GM13976 (cell line): ENCODE measurements around the gene CRIM1.
A peak's percentile ranks its signal among the peaks of the same experiment; 100 is the strongest.

Experiments used
- DNase-seq: peaks from one replicate; pipeline ENCODE4 v3.0.0; 2012; ENCODE audit warnings: low spot score
- in situ Hi-C: fragments of 300-500 bp; cut with MboI; formaldehyde crosslinking; loops from one replicate; pipeline ENCODE4 v1.12.0; 2022; ENCODE audit warnings: low sequenced_read_pairs, mixed read lengths, inconsistent platforms; ENCODE audit not compliant: unreplicated experiment
- TF ChIP-seq, protein P1 (sequence below): IDR thresholded peaks from 2 replicates; pipeline ENCODE4 v1.5.1; 2012; ENCODE audit warnings: borderline replicate concordance, mild to moderate bottlenecking; ENCODE audit not compliant: insufficient read depth; ENCODE audit errors: extremely low read depth, missing control alignments, control extremely low read depth

CRIM1 gene

GRCh38 chr2:36351736-36352349, 3.7 kb upstream of the CRIM1 start:
- peak; percentile 40 for DNase-seq
- TF ChIP-seq, protein P1, sequence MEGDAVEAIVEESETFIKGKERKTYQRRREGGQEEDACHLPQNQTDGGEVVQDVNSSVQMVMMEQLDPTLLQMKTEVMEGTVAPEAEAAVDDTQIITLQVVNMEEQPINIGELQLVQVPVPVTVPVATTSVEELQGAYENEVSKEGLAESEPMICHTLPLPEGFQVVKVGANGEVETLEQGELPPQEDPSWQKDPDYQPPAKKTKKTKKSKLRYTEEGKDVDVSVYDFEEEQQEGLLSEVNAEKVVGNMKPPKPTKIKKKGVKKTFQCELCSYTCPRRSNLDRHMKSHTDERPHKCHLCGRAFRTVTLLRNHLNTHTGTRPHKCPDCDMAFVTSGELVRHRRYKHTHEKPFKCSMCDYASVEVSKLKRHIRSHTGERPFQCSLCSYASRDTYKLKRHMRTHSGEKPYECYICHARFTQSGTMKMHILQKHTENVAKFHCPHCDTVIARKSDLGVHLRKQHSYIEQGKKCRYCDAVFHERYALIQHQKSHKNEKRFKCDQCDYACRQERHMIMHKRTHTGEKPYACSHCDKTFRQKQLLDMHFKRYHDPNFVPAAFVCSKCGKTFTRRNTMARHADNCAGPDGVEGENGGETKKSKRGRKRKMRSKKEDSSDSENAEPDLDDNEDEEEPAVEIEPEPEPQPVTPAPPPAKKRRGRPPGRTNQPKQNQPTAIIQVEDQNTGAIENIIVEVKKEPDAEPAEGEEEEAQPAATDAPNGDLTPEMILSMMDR: peak; percentile 60
- in situ Hi-C loops: loop anchor here (10.0 kb wide), 1 partner anchor 313 kb away; no protein-coding TSS in a partner anchor

- DNase-seq: no peak
- in situ Hi-C loops: loop anchor here (10.0 kb wide), 1 partner anchor 312 kb away; no protein-coding TSS in a partner anchor
- TF ChIP-seq, protein P1: no peak
Measured at GRCh38 chr2:36352701-36353100, 2.9 kb upstream of the CRIM1 start.

- in situ Hi-C loops: loop anchor here (10.0 kb wide), 1 partner anchor 310 kb away; no protein-coding TSS in a partner anchor
Measured at GRCh38 chr2:36354811-36355150, 797 bp upstream of the CRIM1 start.

GRCh38 chr2:36355890-36356297, 316 bp downstream of the CRIM1 start:
- TF ChIP-seq, protein P1: no peak
- DNase-seq: no peak
- in situ Hi-C loops: loop anchor here (10.0 kb wide), 1 partner anchor 309 kb away; no protein-coding TSS in a partner anchor

More at GRCh38 chr2:36354811-36355150, 797 bp upstream of the CRIM1 start:
- DNase-seq: no peak
- TF ChIP-seq, protein P1: no peak

GRCh38 chr2:36356298-36356989, 866 bp downstream of the CRIM1 start:
- in situ Hi-C loops: loop anchor here (10.0 kb wide), 1 partner anchor 308 kb away; no protein-coding TSS in a partner anchor
- TF ChIP-seq, protein P1: no peak
- peak; percentile 45 for DNase-seq

- peak; percentile 60 for DNase-seq
- TF ChIP-seq, protein P1: no peak
- in situ Hi-C loops: loop anchor here (10.0 kb wide), 1 partner anchor 308 kb away; no protein-coding TSS in a partner anchor
Measured at GRCh38 chr2:36356990-36357846, 1.6 kb downstream of the CRIM1 start.
